ENCODE measurements around the gene SLC9A7.

GRCh38 chrX:46758163-46758955 is 559 bp downstream of the SLC9A7 start:
- TF ChIP-seq CTCF (IDR thresholded peaks at IDR 0.05; ENCODE audit: low read length) (no peak), EZH2 (optimal IDR thresholded peaks at IDR 0.05; ENCODE audit: low read depth, low read length) (no peak), EZH2phosphoT487 (IDR thresholded peaks at IDR 0.05; ENCODE audit: low read length) (no peak)

All from MM.1S (cell line).